GM12878 (cell line): ENCODE data around the gene PRDM16. TPM values are rescaled to one million over a fixed set of nuclear protein-coding genes. Genes with fewer than 3 reads are reported as not detected.

Experiments used
- ATAC-seq: fragments of 200-7000 bp; cut with Tn5 transposase; 3 replicates; pipeline ENCODE4 v1.9.1; 2020; ENCODE audit warnings: mild to moderate bottlenecking, moderate library complexity
- BruUV-seq: library from RNA; stranded (reverse); fragments of 400-500 nt; replicated peaks from 2 replicates; lab custom pipeline; 2021; lab: Mats Ljungman, UMichigan
- CTCF ChIA-PET: fragments of 300-600 bp; sonication (Branson Sonifier 250); formaldehyde crosslinking; extraction: SDS; loops from one replicate; lab custom pipeline; 2021; ENCODE audit warnings: inconsistent platforms; lab: Yijun Ruan, JAX
- POLR2A ChIA-PET: fragments of 350-600 bp; formaldehyde crosslinking; extraction: SDS; loops from one replicate; lab custom pipeline; 2021; ENCODE audit warnings: inconsistent platforms; lab: Charles Lee
- RAD21 ChIA-PET: fragments of 300-600 bp; sonication (Branson Sonifier 250); formaldehyde crosslinking; loops from one replicate; lab custom pipeline; 2023; ENCODE audit warnings: antibody characterized with exemption; ENCODE audit not compliant: unreplicated experiment; lab: Charles Lee
- SMC1A ChIA-PET: fragments of 300-600 bp; sonication (Branson Sonifier 250); formaldehyde crosslinking; loops from one replicate; lab custom pipeline; 2023; ENCODE audit not compliant: unreplicated experiment, uncharacterized antibody; lab: Charles Lee
- DNase-seq: peaks from one replicate; pipeline ENCODE4 v3.0.0-alpha.2; 2011; ENCODE audit warnings: low read depth, low spot score
- FAIRE-seq: peaks from 3 replicates; lab custom pipeline; 2011; peaks lifted over from hg19 to GRCh38; lab: Jason Lieb, UNC
- H2AFZ ChIP-seq: 2 replicates; pipeline ENCODE4 v1.6.0; 2011; ENCODE audit warnings: low read depth, low read length, control low read depth; ENCODE audit not compliant: control insufficient read depth
- H3K27ac ChIP-seq: 2 replicates; pipeline ENCODE4 v1.5.1; 2011; ENCODE audit warnings: control low read depth; ENCODE audit not compliant: control insufficient read depth, insufficient read depth
- H3K27me3 ChIP-seq, 2 experiments: replicated peaks in 1 of 2; 2 replicates each; pipeline versions ENCODE4 v1.6.0 to v1.6.1; 2011; ENCODE audit warnings: low read length in 1 of 2; ENCODE audit not compliant: control insufficient read depth in 2 of 2, insufficient read depth in 2 of 2
- H3K36me3 ChIP-seq, 2 experiments: 2 replicates each; pipeline ENCODE4 v1.5.1; 2011; ENCODE audit warnings: low read length in 1 of 2; ENCODE audit not compliant: control insufficient read depth in 2 of 2, insufficient read depth in 2 of 2
- H3K4me1 ChIP-seq: 2 replicates; pipeline ENCODE4 v1.6.1; 2011; ENCODE audit warnings: mild to moderate bottlenecking, low read length, moderate library complexity, mixed read lengths; ENCODE audit not compliant: control insufficient read depth, insufficient read depth
- H3K4me2 ChIP-seq: 2 replicates; pipeline ENCODE4 v1.6.0; 2011; ENCODE audit warnings: control low read depth; ENCODE audit not compliant: control insufficient read depth, insufficient read depth
- H3K4me3 ChIP-seq: fragments of 200-600 bp; sonication (generic); 2 replicates; pipeline ENCODE4 v1.5.1; 2016
- H3K79me2 ChIP-seq: 2 replicates; pipeline ENCODE4 v1.6.0; 2011; ENCODE audit warnings: low read length; ENCODE audit not compliant: control insufficient read depth, insufficient read depth
- H3K9ac ChIP-seq: 2 replicates; pipeline ENCODE4 v1.8.0; 2011; ENCODE audit warnings: low read length, control low read depth, mixed read lengths; ENCODE audit not compliant: control insufficient read depth, insufficient read depth
- H3K9me3 ChIP-seq: replicated peaks from 3 replicates; pipeline ENCODE4 v1.5.1; 2011; ENCODE audit warnings: mild to moderate bottlenecking, low read length; ENCODE audit not compliant: control insufficient read depth, insufficient read depth
- H4K20me1 ChIP-seq: 2 replicates; pipeline ENCODE4 v1.6.0; 2011; ENCODE audit not compliant: control insufficient read depth, insufficient read depth
- CREM ChIP-seq: IDR thresholded peaks from 2 replicates; pipeline ENCODE4 v1.6.1; 2014; ENCODE audit warnings: antibody characterized with exemption, low read depth
- MTA2 ChIP-seq: fragments of 450-650 bp; IDR thresholded peaks from 2 replicates; pipeline ENCODE4 v1.6.1; 2016; ENCODE audit warnings: low read depth, mild to moderate bottlenecking, moderate library complexity
- NFIC ChIP-seq: IDR thresholded peaks from 2 replicates; pipeline ENCODE4 v1.6.1; 2012; ENCODE audit warnings: low read depth, mild to moderate bottlenecking, inconsistent platforms, low read length, moderate library complexity
- RCOR1 ChIP-seq: conservative IDR thresholded peaks from 2 replicates; pipeline ENCODE4 v1.6.1; 2012; ENCODE audit warnings: low read depth, low read length, improper control_type of control experiment
- SP1 ChIP-seq: IDR thresholded peaks from one replicate; pipeline ENCODE4 v1.6.1; 2011; ENCODE audit warnings: low read depth, low read length
- ZNF592 ChIP-seq: fragments of 450-650 bp; IDR thresholded peaks from 2 replicates; pipeline ENCODE4 v1.6.1; 2017; ENCODE audit warnings: mild to moderate bottlenecking, moderate library complexity
- WGBS: methylation state at CpG from one replicate; pipeline ENCODE4 v1.1.6; 2016; ENCODE audit warnings: low lambda C conversion rate; ENCODE audit not compliant: insufficient replicate concordance, insufficient coverage; ENCODE audit errors: missing lambda C conversion rate; 5-methylcytosine and 5-hydroxymethylcytosine counted together
- in situ Hi-C: fragments of 300-500 bp; cut with MboI; formaldehyde crosslinking; loops from 9 replicates; pipeline ENCODE4 v1.14.3; 2018; ENCODE audit warnings: mixed read lengths
- intact Hi-C: fragments of 100-400 bp; cut with micrococcal nuclease; formaldehyde crosslinking; loops from one replicate; pipeline ENCODE4 v1.14.2; 2022; ENCODE audit not compliant: unreplicated experiment
- polyA plus RNA-seq, 11 experiments: library from polyadenylated mRNA; depleted of rRNA in 4 of 11; unstranded in 6 of 11; stranded (reverse) in 5 of 11; fragments of >200 nt; fragmentation: Nextera tagmentation in 4 of 11; fragmentation: Illumina TruSeq in 1 of 11; extraction: Ambion mirVana in 4 of 11; extraction: Trizol in 1 of 11; gene quantifications; 1 replicate in 1 of 11; 2 replicates in 10 of 11; pipeline versions ENCODE4 v1.2.1 to v1.2.3, GENCODE V29; 2011 to 2016; ENCODE audit warnings: inconsistent platforms in 2 of 11, missing spikeins in 2 of 11, low read depth in 1 of 11
- total RNA-seq, 4 experiments: library from RNA; depleted of rRNA in 3 of 4; stranded (reverse); fragments of >200 nt in 3 of 4; fragmentation: Illumina TruSeq in 1 of 4; extraction: Trizol in 1 of 4; gene quantifications; 2 replicates each; pipeline versions ENCODE4 v1.2.1 to v1.2.3, GENCODE V29; 2013 to 2021
- TF ChIP-seq, protein P1 (sequence below): IDR thresholded peaks from 2 replicates; pipeline ENCODE4 v1.6.1; 2011; ENCODE audit warnings: low read depth, mild to moderate bottlenecking, low read length, moderate library complexity, borderline replicate concordance; ENCODE audit errors: extremely low read depth

Gene PRDM16
- total and polyA plus RNA-seq, 10 of the 15 experiments (the other 5 are each of a cell fraction or from before 2014, with no cell fraction given) = 0.03 TPM; not detected in 9

- TF ChIP-seq ZNF592 (no peak), SP1 (no peak), RCOR1 (no peak), CREM (no peak), MTA2 (no peak), NFIC (no peak)
- TF ChIP-seq, protein P1, sequence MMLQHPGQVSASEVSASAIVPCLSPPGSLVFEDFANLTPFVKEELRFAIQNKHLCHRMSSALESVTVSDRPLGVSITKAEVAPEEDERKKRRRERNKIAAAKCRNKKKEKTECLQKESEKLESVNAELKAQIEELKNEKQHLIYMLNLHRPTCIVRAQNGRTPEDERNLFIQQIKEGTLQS = no peak
- no TSS peak for BruUV-seq
- intact Hi-C loops = no loop called here
- FAIRE-seq = no peak
- Histone ChIP-seq H4K20me1 (no peaks in the 10 kb centered on the region), H3K79me2 (no peaks in the 10 kb centered on the region), H3K9ac (no peak overlapping the region), H3K27me3 (no peaks in the 10 kb centered on the region; a peak in 1 of 4 replicates), H3K4me1 (no peaks in the 10 kb centered on the region), H3K36me3 (no peaks in the 10 kb centered on the region), H2AFZ (no peak overlapping the region), H3K9me3 (no peaks in the 10 kb centered on the region), H3K4me2 (no peak overlapping the region), H3K27ac (no peak overlapping the region), H3K4me3 (no peak overlapping the region)
- in situ Hi-C loops = no loop called here
- ChIA-PET RAD21 (no interaction called here), SMC1A (no interaction called here), POLR2A (no interaction called here), CTCF (no interaction called here)
- no peak for ATAC-seq
- 64% methylated on average over 18 of the region's 18 CpGs for WGBS
- DNase-seq = no peak
Observed at GRCh38 chr1:3455670-3456448, 386.9 kb downstream of the PRDM16 start.
